Epithelial cell of esophagus (primary cell): ENCODE measurements around the gene PEF1.

Experiments used
- DNase-seq: peaks from one replicate; pipeline ENCODE4 v3.0.0; 2010; ENCODE audit warnings: low read depth
- H3K4me3 ChIP-seq: 2 replicates; pipeline ENCODE4 v1.5.1; 2011; ENCODE audit warnings: mild to moderate bottlenecking, low read length, control low read depth
- TF ChIP-seq, protein P1 (sequence below): IDR thresholded peaks from 2 replicates; pipeline ENCODE4 v1.5.1; 2011; ENCODE audit warnings: low read depth, mild to moderate bottlenecking, low read length, control low read depth, inconsistent platforms; ENCODE audit not compliant: insufficient read depth; ENCODE audit errors: missing control alignments

The PEF1 gene

DNA sequence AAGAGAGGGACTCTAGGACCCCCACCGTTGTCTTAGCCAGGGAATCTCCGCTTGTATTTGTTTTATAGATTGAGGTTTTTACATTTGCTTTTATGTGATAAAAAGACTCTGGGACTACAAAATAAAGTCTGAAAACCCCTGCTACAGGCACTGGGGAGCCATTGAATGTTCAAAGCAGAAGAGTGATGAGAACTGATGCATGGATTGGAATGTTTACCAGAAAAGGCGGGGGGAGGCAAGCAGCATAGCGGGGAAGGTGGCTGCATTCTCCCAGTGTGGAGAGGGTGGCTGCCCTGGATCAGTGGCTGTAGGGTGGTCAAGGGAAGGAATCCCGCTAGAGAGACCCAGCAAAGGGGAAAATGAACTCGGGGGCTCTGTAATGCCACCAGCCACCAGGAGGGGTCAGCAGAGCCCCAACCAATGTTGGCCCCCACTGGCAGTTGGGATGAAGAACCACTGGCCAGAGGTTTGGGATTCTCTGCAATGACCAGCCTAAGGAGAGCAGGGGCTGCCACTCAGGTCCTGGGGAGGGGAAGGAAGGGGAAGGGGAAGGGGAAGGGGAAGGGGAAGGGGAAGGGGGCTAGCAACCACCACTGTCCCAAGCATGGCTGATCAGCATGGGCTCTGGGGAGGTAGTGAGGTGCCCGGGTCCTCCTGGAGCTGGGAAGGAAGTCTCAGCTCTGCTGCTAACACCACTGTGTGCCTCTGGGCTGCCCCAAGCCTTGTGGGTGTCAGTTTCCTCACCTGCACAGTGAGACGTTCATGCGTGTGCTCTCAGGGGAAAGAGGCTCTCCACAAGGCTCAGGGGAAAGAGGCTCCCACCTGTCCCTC is 19.2 kb upstream of the PEF1 start:
- TF ChIP-seq, protein P1, sequence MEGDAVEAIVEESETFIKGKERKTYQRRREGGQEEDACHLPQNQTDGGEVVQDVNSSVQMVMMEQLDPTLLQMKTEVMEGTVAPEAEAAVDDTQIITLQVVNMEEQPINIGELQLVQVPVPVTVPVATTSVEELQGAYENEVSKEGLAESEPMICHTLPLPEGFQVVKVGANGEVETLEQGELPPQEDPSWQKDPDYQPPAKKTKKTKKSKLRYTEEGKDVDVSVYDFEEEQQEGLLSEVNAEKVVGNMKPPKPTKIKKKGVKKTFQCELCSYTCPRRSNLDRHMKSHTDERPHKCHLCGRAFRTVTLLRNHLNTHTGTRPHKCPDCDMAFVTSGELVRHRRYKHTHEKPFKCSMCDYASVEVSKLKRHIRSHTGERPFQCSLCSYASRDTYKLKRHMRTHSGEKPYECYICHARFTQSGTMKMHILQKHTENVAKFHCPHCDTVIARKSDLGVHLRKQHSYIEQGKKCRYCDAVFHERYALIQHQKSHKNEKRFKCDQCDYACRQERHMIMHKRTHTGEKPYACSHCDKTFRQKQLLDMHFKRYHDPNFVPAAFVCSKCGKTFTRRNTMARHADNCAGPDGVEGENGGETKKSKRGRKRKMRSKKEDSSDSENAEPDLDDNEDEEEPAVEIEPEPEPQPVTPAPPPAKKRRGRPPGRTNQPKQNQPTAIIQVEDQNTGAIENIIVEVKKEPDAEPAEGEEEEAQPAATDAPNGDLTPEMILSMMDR, result peak; percentile 81
- H3K4me3 ChIP-seq, result no peak overlapping the region
- DNase-seq, result peak; percentile 24

DNA sequence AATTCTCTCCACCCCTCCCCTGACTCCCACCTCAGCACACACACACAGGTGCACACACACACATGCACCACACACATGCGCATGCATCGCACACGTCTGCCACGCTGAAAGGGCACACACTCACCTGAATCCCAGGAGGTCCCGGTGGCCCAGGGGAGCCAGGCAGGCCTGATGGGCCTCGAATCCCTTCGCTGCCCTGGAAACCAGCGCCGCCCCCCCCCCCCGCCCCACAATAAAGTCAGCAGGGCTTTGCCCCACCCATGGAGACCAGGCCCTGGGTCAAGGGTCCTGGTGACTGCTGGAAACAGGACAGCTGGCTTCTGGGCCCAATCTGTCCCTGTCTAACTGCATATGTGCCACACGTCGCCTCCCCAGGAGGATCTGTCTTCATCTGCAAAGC is 17.8 kb upstream of the PEF1 start:
- no peak for DNase-seq
- TF ChIP-seq, protein P1, result no peak
- no peak overlapping the region for H3K4me3 ChIP-seq

DNA sequence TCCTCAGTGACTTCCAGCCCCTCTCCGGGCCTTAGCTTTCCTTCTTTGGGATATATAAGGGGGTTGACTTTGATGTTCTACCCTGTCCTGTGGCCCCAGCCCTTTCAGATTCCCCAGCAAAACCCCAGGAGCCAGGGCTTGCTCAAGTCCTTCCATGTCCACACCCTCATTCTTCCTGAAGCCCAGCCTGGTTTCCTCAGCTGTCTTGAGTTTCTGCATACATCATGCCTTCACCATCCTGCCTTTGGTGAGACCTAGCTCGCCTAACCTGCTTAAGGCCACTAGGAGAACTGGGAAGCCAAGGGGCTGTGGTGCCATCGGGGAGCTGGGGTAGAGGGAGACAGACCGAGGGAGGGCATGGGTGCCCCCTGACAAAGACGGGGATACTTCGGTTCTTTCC is 17.2 kb upstream of the PEF1 start:
- DNase-seq, result peak; percentile 54
- TF ChIP-seq, protein P1, result no peak
- H3K4me3 ChIP-seq, result no peak overlapping the region

DNA sequence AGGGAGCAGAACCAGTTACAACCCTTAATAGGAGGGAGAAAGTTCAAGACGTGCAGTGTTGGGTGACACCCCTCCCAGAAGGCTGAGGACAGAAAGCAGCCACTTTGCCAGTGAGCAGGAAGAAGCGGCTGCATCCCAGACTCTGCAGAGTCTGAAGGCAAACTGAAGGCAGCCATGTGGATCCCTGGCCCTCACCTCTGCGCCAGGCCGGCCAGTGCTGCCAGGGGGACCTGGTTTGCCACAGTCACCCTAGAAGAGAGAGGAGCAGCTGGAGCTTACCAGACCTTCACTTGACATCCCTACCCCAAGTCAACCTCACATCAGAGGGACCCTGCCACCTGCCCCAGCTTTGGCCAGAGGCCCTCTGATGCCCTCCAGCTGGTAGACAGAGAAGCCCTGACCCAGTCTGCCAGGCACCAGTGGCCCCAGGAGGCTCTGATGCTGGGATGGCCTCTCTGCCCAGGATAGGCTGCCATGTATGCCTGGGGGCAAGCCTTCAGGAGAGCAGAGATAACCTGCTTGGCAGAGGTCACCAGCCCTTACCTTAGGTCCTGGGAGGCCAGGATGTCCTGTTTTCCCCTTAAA is 16.3 kb upstream of the PEF1 start:
- no peak overlapping the region for H3K4me3 ChIP-seq
- no peak for DNase-seq
- TF ChIP-seq, protein P1, result no peak

DNA sequence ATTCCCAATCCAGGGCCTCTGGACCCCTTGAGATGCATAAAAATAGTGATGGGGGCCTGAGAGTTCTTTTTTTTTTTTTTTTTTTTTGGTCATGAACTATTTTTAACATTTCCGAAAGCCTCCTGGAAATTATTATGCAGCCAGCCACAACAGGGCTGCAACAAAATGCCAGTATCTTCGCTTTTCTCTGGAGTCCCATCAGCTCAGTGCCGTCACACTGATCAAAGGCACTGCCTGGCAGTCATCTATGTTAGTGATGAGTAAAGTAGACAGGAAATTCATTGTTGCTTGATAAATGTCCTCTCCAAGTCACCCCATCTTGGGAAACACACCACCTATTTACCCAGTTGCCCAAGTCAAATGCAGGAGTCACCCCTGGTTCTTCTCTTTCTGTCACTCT is 15.2 kb upstream of the PEF1 start:
- TF ChIP-seq, protein P1, result no peak
- no peak for DNase-seq
- H3K4me3 ChIP-seq, result no peak overlapping the region

DNA sequence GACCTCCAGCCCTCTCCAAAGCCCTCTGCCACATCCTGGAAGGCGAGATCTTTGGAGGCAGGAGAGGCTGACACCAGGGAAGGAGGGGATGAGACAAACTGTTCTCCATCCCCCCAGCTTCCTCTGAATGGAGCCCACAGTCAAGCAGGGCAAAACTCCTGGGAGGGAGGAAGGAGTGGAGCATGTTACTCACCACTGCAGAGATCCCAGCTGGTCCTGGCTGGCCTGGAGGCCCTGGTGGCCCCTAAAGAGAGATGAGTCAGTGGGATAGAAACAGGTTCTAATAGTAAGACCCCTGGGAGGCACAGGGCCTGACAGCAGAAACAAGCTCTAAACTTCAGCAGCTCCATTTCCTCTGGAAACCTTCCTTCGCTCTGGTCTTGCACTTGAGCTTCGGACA is 14.0 kb upstream of the PEF1 start:
- DNase-seq, result no peak
- TF ChIP-seq, protein P1, result no peak
- H3K4me3 ChIP-seq, result no peak overlapping the region

DNA sequence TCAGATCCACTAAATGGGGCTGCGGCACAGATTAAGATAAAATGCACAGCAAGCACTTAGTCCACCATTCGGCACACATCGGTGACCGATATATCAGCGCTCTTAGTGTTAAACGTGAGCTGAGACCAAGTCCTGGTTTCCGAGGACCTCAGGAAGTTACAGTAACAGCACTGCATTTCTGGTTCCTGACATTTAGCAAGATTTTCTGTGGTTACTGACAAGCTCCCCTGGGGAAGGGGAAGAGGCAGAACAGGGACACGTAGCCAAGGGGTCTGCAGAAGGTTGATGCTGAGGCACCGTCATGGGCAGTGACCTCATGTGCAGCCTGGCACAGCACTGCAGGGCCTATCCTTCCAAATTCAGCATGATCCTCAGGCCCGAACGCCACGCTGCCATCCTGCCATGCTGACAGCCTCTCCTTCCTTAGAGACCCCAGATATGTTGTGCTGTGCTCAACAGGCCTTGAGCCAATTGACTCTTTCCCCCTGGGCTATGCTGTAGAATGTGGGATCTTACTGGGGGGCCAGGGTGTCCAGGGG is 13.4 kb upstream of the PEF1 start:
- DNase-seq, result no peak
- H3K4me3 ChIP-seq, result no peak overlapping the region
- TF ChIP-seq, protein P1, result no peak
